GM19099 (cell line): ENCODE measurements around the gene CACNA1D.

Source experiments
- POLR2A ChIP-seq: IDR thresholded peaks from 3 replicates; pipeline ENCODE4 v1.6.1; 2011; ENCODE audit warnings: low read depth; ENCODE audit not compliant: insufficient read length; ENCODE audit errors: extremely low read depth

Gene CACNA1D

GRCh38 chr3:53691349-53691748, 196.9 kb downstream of the CACNA1D start:
- no peak for TF ChIP-seq POLR2A

- no peak for TF ChIP-seq POLR2A
Observed at GRCh38 chr3:53691885-53692284, 197.5 kb downstream of the CACNA1D start.

- TF ChIP-seq POLR2A, result no peak
Observed at GRCh38 chr3:53693451-53693850, 199.0 kb downstream of the CACNA1D start.

- no peak for TF ChIP-seq POLR2A
Observed at GRCh38 chr3:53694046-53694445, 199.6 kb downstream of the CACNA1D start.

GRCh38 chr3:53694666-53695323, 200.4 kb downstream of the CACNA1D start:
- no peak for TF ChIP-seq POLR2A

- TF ChIP-seq POLR2A, result no peak
Observed at GRCh38 chr3:53695324-53695690, 200.9 kb downstream of the CACNA1D start.

- TF ChIP-seq POLR2A, result no peak
Observed at GRCh38 chr3:53696401-53697172, 202.2 kb downstream of the CACNA1D start.

- TF ChIP-seq POLR2A, result no peak
Observed at GRCh38 chr3:53700441-53700840, 206.0 kb downstream of the CACNA1D start.

- no peak for TF ChIP-seq POLR2A
Observed at GRCh38 chr3:53702776-53703530, 208.5 kb downstream of the CACNA1D start.

- TF ChIP-seq POLR2A, result no peak
Observed at GRCh38 chr3:53703630-53704362, 209.4 kb downstream of the CACNA1D start.

GRCh38 chr3:53704363-53704725, 209.9 kb downstream of the CACNA1D start:
- no peak for TF ChIP-seq POLR2A

GRCh38 chr3:53705024-53705745, 210.8 kb downstream of the CACNA1D start:
- no peak for TF ChIP-seq POLR2A

GRCh38 chr3:53705774-53706173, 211.4 kb downstream of the CACNA1D start:
- no peak for TF ChIP-seq POLR2A

- TF ChIP-seq POLR2A, result no peak
Observed at GRCh38 chr3:53707222-53707621, 212.8 kb downstream of the CACNA1D start.
